Dermis blood vessel endothelial cell (primary cell): Measurements from ENCODE around the gene ANKRD33B. TPM values are rescaled to one million over a fixed set of nuclear protein-coding genes. Genes with fewer than 3 reads are reported as not detected.
"Not testable (repeated sequence)": the region's sequence is repeated elsewhere in the genome, so short reads cannot be mapped to it uniquely, and the experiment has no call there.

ENCODE experiments used
- DNase-seq: peaks from one replicate; pipeline ENCODE4 v3.0.0; 2010
- total RNA-seq: library from RNA; depleted of rRNA; stranded (reverse); fragments of >200 nt; gene quantifications from 2 replicates; pipeline ENCODE4 v1.2.3, GENCODE V29; 2014

ANKRD33B gene
- total RNA-seq, 1 donor from 2014 or later, result 2.0 TPM

GRCh38 chr5:10595293-10595671 lies 31.4 kb downstream of the ANKRD33B start:
- no peak for DNase-seq

GRCh38 chr5:10595672-10596309 lies 31.9 kb downstream of the ANKRD33B start:
- DNase-seq, result peak; percentile 88

- DNase-seq, result no peak
Observed at GRCh38 chr5:10596310-10596703, 32.4 kb downstream of the ANKRD33B start.

GRCh38 chr5:10596886-10597451 lies 33.1 kb downstream of the ANKRD33B start:
- DNase-seq, result no peak

- no peak for DNase-seq
Observed at GRCh38 chr5:10599113-10599512, 35.2 kb downstream of the ANKRD33B start.

GRCh38 chr5:10599862-10600284 lies 36.0 kb downstream of the ANKRD33B start:
- DNase-seq, result no peak

GRCh38 chr5:10600626-10601245 lies 36.9 kb downstream of the ANKRD33B start:
- DNase-seq, result peak; percentile 26

- DNase-seq, result peak; percentile 96
Observed at GRCh38 chr5:10601246-10602030, 37.6 kb downstream of the ANKRD33B start.

- no peak for DNase-seq
Observed at GRCh38 chr5:10602031-10602806, 38.3 kb downstream of the ANKRD33B start.

- DNase-seq, result no peak
Observed at GRCh38 chr5:10604975-10605374, 41.1 kb downstream of the ANKRD33B start.

GRCh38 chr5:10606632-10607022 lies 42.8 kb downstream of the ANKRD33B start:
- not testable (repeated sequence) for DNase-seq

GRCh38 chr5:10607023-10607665 lies 43.3 kb downstream of the ANKRD33B start:
- peak; percentile 43 for DNase-seq

GRCh38 chr5:10607666-10608073 lies 43.8 kb downstream of the ANKRD33B start:
- DNase-seq, result no peak

- DNase-seq, result not testable (repeated sequence)
Observed at GRCh38 chr5:10608081-10608480, 44.2 kb downstream of the ANKRD33B start.

- no peak for DNase-seq
Observed at GRCh38 chr5:10610058-10610457, 46.2 kb downstream of the ANKRD33B start.

- DNase-seq, result no peak
Observed at GRCh38 chr5:10611290-10611689, 47.4 kb downstream of the ANKRD33B start.

- no peak for DNase-seq
Observed at GRCh38 chr5:10612251-10612650, 48.4 kb downstream of the ANKRD33B start.

GRCh38 chr5:10615693-10616092 lies 51.8 kb downstream of the ANKRD33B start:
- DNase-seq, result no peak

- DNase-seq, result no peak
Observed at GRCh38 chr5:10617103-10617502, 53.2 kb downstream of the ANKRD33B start.

GRCh38 chr5:10618311-10618710 lies 54.4 kb downstream of the ANKRD33B start:
- DNase-seq, result no peak

GRCh38 chr5:10619649-10620048 lies 55.8 kb downstream of the ANKRD33B start:
- DNase-seq, result no peak

- DNase-seq, result no peak
Observed at GRCh38 chr5:10620346-10620745, 56.5 kb downstream of the ANKRD33B start.
